Keratinocyte (primary cell): ENCODE data around the gene CPED1. TPM values are rescaled to one million over a fixed set of nuclear protein-coding genes. Genes with fewer than 3 reads are reported as not detected.

Source experiments
- DNase-seq: peaks from one replicate; pipeline ENCODE4 v3.0.0-alpha.2; 2011; ENCODE audit warnings: low read depth, missing footprints, low spot score
- FAIRE-seq: peaks from 2 replicates; lab custom pipeline; 2011; peaks lifted over from hg19 to GRCh38; lab: Jason Lieb, UNC
- H2AFZ ChIP-seq: 2 replicates; pipeline ENCODE4 v1.6.0; 2012; ENCODE audit warnings: low read length, control low read depth, inconsistent platforms; ENCODE audit not compliant: control insufficient read depth
- H3K27ac ChIP-seq: 2 replicates; pipeline ENCODE4 v1.5.1; 2011; ENCODE audit warnings: low read length; ENCODE audit not compliant: control insufficient read depth, insufficient read depth
- H3K27me3 ChIP-seq: 3 replicates; pipeline ENCODE4 v1.6.0; 2011; ENCODE audit warnings: low read length; ENCODE audit not compliant: control insufficient read depth, insufficient read depth; ENCODE audit errors: extremely low read depth
- H3K36me3 ChIP-seq, 2 experiments: 2 replicates in 1 of 2; 3 replicates in 1 of 2; pipeline ENCODE4 v1.5.1; 2011; ENCODE audit warnings: low read length in 2 of 2, mild to moderate bottlenecking in 1 of 2; ENCODE audit not compliant: control insufficient read depth in 2 of 2, insufficient read depth in 2 of 2; ENCODE audit errors: extremely low read depth in 1 of 2
- H3K4me1 ChIP-seq: 3 replicates; pipeline ENCODE4 v1.5.1; 2011; ENCODE audit warnings: low read length; ENCODE audit not compliant: control insufficient read depth, insufficient read depth; ENCODE audit errors: extremely low read depth
- H3K4me2 ChIP-seq: 3 replicates; pipeline ENCODE4 v1.6.0; 2011; ENCODE audit warnings: low read depth, low read length; ENCODE audit not compliant: control insufficient read depth, insufficient read depth; ENCODE audit errors: extremely low read depth
- H3K4me3 ChIP-seq, 3 experiments: fragments of 200-600 bp in 1 of 3; sonication (generic) in 1 of 3; 2 replicates in 2 of 3; 3 replicates in 1 of 3; pipeline ENCODE4 v1.5.1; 2011 to 2016; ENCODE audit warnings: low read length in 3 of 3, mild to moderate bottlenecking in 3 of 3, control low read depth in 2 of 3, inconsistent platforms in 1 of 3, low read depth in 1 of 3, mixed read lengths in 1 of 3, mixed run types in 1 of 3, moderate library complexity in 1 of 3; ENCODE audit not compliant: control insufficient read depth in 2 of 3, insufficient read depth in 2 of 3; ENCODE audit errors: extremely low read depth in 1 of 3
- H3K79me2 ChIP-seq: 2 replicates; pipeline ENCODE4 v1.6.0; 2012; ENCODE audit warnings: low read length; ENCODE audit not compliant: control insufficient read depth, insufficient read depth
- H3K9ac ChIP-seq: 3 replicates; pipeline ENCODE4 v1.6.0; 2011; ENCODE audit warnings: low read length; ENCODE audit not compliant: control insufficient read depth, insufficient read depth; ENCODE audit errors: extremely low read depth
- H3K9me1 ChIP-seq: 3 replicates; pipeline ENCODE4 v1.6.0; 2011; ENCODE audit warnings: low read length; ENCODE audit not compliant: control insufficient read depth, insufficient read depth; ENCODE audit errors: extremely low read depth
- H3K9me3 ChIP-seq: 2 replicates; pipeline ENCODE4 v1.5.1; 2012; ENCODE audit warnings: low read depth, low read length; ENCODE audit not compliant: control insufficient read depth
- H4K20me1 ChIP-seq: 3 replicates; pipeline ENCODE4 v1.6.0; 2011; ENCODE audit warnings: low read length; ENCODE audit not compliant: control insufficient read depth, insufficient read depth; ENCODE audit errors: extremely low read depth
- CTCF ChIP-seq, 3 experiments: IDR thresholded peaks in 1 of 3; conservative IDR thresholded peaks in 1 of 3; optimal IDR thresholded peaks in 1 of 3; 2 replicates in 2 of 3; 3 replicates in 1 of 3; pipeline versions ENCODE3 to v1.5.1; 2011; ENCODE audit warnings: low read length in 3 of 3, mild to moderate bottlenecking in 3 of 3, moderate library complexity in 2 of 3, control low read depth in 1 of 3, inconsistent platforms in 1 of 3; ENCODE audit not compliant: insufficient read depth in 2 of 3; ENCODE audit errors: extremely low read depth in 1 of 3
- EZH2 ChIP-seq: IDR thresholded peaks from one replicate; pipeline ENCODE4 v1.6.1; 2012; ENCODE audit warnings: inconsistent platforms, mild to moderate bottlenecking, low read length, moderate library complexity
- dilution Hi-C: fragments of 300-500 bp; cut with MboI; formaldehyde crosslinking; loops from one replicate; pipeline ENCODE4 v1.7.0; 2020; ENCODE audit warnings: low sequenced_read_pairs; ENCODE audit not compliant: extremely low pct_ligation_motif_present
- polyA plus RNA-seq, 5 experiments: library from polyadenylated mRNA; depleted of rRNA in 3 of 5; stranded (reverse) in 3 of 5; stranded (forward) in 1 of 5; unstranded in 1 of 5; fragments of >200 nt; gene quantifications; 1 replicate in 1 of 5; 2 replicates in 3 of 5; 3 replicates in 1 of 5; pipeline versions ENCODE4 v1.2.1 to v1.2.3, GENCODE V29; 2011 to 2012; ENCODE audit warnings: missing spikeins in 2 of 5, low read depth in 1 of 5, low replicate concordance in 1 of 5

Gene CPED1
- polyA plus RNA-seq, 1 donor (not counting 4 experiments of a cell fraction or from before 2014, with no cell fraction given): 0.62 TPM

GRCh38 chr7:120955577-120956149, 32.8 kb upstream of the CPED1 start:
- H3K4me1 ChIP-seq: peaks cover 9% of the 10 kb centered on the region
- no peak for FAIRE-seq
- H3K9me1 ChIP-seq: no peaks in the 10 kb centered on the region
- no peak overlapping the region for H3K27ac ChIP-seq
- H3K9me3 ChIP-seq: no peaks in the 10 kb centered on the region
- H2AFZ ChIP-seq: no peak overlapping the region
- no peak for DNase-seq
- H3K4me3 ChIP-seq: no peak overlapping the region
- H4K20me1 ChIP-seq: no peaks in the 10 kb centered on the region
- TF ChIP-seq EZH2 (no peak), CTCF (optimal IDR thresholded peaks at IDR 0.05 in 1 of 3, IDR thresholded peaks at IDR 0.05 in 1 of 3, conservative IDR thresholded peaks at IDR 0.05 in 1 of 3; ENCODE audit: extremely low read depth in 1 of 3, insufficient read depth in 2 of 3, low read length in 3 of 3) (no peak)
- no peaks in the 10 kb centered on the region for H3K27me3 ChIP-seq
- dilution Hi-C loops: no loop called here
- H3K9ac ChIP-seq: no peak overlapping the region
- no peaks in the 10 kb centered on the region for H3K36me3 ChIP-seq
- H3K4me2 ChIP-seq: no peak overlapping the region
- peaks cover 6% of the 10 kb centered on the region for H3K79me2 ChIP-seq

- Histone ChIP-seq H3K9me1 (no peaks in the 10 kb centered on the region), H4K20me1 (no peaks in the 10 kb centered on the region), H3K9ac (no peak overlapping the region), H3K36me3 (no peaks in the 10 kb centered on the region), H3K27ac (no peak overlapping the region), H3K4me2 (no peak overlapping the region), H3K4me1 (no peaks in the 10 kb centered on the region), H3K4me3 (no peak overlapping the region), H2AFZ (no peak overlapping the region), H3K9me3 (no peaks in the 10 kb centered on the region), H3K27me3 (no peaks in the 10 kb centered on the region), H3K79me2 (no peaks in the 10 kb centered on the region)
- no peak for DNase-seq
- no peak for TF ChIP-seq CTCF (optimal IDR thresholded peaks at IDR 0.05 in 1 of 3, IDR thresholded peaks at IDR 0.05 in 1 of 3, conservative IDR thresholded peaks at IDR 0.05 in 1 of 3; ENCODE audit: extremely low read depth in 1 of 3, insufficient read depth in 2 of 3, low read length in 3 of 3)
- TF ChIP-seq EZH2: no peak
- dilution Hi-C loops: no loop called here
- no peak for FAIRE-seq
These were observed 28.5 kb upstream of the CPED1 start for GRCh38 chr7:120959929-120960484.
